ENCODE measurements around the gene NSD2. TPM values are rescaled to one million over a fixed set of nuclear protein-coding genes. Genes with fewer than 3 reads are reported as not detected.
"Not testable (repeated sequence)": the region's sequence is repeated elsewhere in the genome, so short reads cannot be mapped to it uniquely, and the experiment has no call there.

Gene NSD2
- total RNA-seq, 1 donor from 2014 or later, result 60.4 TPM

DNA sequence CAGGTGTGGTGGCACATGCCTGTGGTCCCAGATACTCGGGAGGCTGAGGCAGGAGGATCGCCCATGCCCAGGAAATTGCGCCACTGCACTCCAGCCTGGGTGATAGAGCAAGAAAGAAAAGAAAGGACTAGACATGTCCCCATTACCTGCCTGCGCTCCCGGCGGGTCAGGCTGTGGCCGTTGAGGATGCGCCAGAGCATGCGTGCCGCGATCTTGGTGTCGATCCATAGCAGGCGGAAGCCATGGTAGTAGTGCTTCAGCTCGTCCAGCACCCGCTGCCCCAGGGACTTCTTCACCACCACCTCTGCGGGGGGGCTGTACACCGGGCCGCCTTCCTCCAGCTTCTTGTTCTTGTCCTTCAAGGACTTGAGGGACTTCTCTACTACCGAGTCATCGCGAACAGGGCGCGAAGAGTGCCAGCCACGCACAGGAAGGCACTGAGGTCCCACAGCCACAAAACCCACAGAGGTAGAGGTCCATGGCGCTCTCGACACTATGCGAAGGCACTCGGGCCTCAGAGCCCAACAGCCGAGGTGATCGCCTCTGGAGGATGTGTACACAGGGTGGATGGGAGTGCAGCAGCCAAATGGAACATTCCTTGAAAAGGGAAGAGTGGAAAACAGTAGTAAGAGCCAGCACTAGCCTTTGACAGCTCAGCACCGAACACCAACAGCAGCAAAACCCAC lies 29.8 kb upstream of the NSD2 start:
- intact Hi-C loops (cut with DNase I), result loop anchor here (5.0 kb wide), 1 partner anchor 41 kb away; no protein-coding TSS in a partner anchor
- DNase-seq (ENCODE audit: low spot score), result no peak

DNA sequence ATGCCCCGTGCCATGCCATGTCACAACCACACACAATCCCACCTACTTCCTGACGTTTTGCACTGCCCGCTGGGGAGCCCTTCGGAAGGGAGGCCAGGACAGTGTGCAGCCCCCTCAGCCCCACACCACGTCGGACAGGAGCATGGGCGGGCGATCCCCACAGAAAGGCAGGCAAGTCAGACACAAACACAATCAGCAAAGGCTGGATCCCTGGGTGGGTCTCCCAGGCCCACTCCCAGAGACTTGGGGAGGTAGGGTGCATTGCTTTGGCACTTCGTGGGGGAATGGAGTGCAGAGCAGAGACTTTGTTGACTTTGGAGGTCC lies 29.3 kb upstream of the NSD2 start:
- intact Hi-C loops (cut with DNase I), result loop anchor here (5.0 kb wide), 1 partner anchor 40 kb away; no protein-coding TSS in a partner anchor
- DNase-seq (ENCODE audit: low spot score), result no peak

DNA sequence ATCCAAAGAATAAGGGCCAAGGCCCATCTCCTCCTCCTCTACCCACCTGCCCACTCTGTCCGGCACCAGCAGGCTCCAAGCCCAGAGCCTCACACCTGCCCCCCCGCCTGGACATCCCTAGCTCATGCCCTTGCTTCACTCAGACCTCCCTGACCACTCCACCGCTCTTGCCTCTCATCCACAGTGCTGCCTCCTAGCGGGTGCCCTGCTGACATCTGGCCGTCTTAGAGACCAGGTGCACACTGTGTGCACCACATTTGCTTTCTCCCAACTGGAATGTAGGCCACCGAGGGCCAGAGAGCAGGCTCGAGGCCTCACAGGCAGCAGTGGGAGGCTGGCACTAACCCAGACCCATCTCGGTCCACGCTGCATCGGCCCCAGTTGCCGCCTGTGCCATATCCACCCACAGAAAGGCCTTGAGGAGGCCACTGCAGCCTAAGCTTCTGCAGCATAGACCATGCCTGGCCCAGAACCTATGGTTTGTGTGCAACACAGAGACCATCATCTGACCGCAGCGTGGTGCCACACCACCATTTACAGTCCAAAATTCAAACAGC lies 28.8 kb upstream of the NSD2 start:
- DNase-seq (ENCODE audit: low spot score), result no peak
- intact Hi-C loops (cut with DNase I), result loop anchor here (5.0 kb wide), 1 partner anchor 40 kb away; no protein-coding TSS in a partner anchor

- intact Hi-C loops (cut with DNase I), result loop anchor here (5.0 kb wide), 1 partner anchor 39 kb away; no protein-coding TSS in a partner anchor
- no peak for DNase-seq (ENCODE audit: low spot score)
These were observed 28.2 kb upstream of the NSD2 start for GRCh38 chr4:1842993-1843448.

DNA sequence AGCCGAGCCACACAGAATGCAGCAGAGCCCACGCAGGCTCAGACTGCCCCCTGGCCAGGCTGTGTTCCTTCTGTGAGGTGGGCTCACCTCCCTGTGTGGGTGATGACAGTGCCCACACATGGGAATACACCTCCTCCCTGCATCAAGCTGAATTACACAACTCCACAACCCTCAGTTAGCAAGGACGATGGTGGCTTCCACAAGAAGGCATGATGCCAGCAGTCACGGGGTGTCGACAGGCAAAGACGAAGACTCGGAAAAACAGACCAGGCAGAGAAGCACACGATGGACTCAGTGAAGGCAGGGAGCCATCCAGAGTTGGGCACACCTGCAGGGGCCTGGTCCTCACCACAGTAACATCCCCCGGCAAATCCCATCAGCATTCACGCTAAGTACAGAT lies 27.3 kb upstream of the NSD2 start:
- DNase-seq (ENCODE audit: low spot score), result no peak
- intact Hi-C loops (cut with DNase I), result loop anchor here (5.0 kb wide), 1 partner anchor 38 kb away; no protein-coding TSS in a partner anchor

- intact Hi-C loops (cut with DNase I), result loop anchor here (5.0 kb wide), 1 partner anchor 38 kb away; no protein-coding TSS in a partner anchor
- not testable (repeated sequence) for DNase-seq (ENCODE audit: low spot score)
These were observed 26.6 kb upstream of the NSD2 start for GRCh38 chr4:1844618-1845017.

- intact Hi-C loops (cut with DNase I), result no loop called here
- DNase-seq (ENCODE audit: low spot score), result no peak
These were observed 24.6 kb upstream of the NSD2 start for GRCh38 chr4:1846580-1846979.

DNA sequence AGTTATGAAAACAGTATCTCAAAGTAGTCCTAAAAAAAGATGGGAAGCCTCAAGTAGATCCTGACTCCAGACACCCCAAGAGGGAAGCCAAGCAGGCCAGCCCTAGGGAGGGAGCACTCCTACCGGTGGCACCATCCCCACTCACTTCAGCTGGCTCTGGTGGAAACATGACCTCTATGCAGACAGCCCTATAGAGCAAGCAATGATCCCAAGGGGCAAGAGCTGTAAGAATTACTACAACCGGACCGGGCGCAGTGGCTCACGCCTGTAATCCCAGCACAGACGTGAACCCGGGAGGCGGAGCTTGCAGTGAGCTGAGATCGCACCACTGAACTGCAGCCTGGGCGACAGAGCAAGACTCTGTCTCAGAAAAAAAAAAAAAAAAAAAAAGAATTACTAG lies 20.9 kb upstream of the NSD2 start:
- intact Hi-C loops (cut with DNase I), result no loop called here
- no peak for DNase-seq (ENCODE audit: low spot score)

- intact Hi-C loops (cut with DNase I), result no loop called here
- no peak for DNase-seq (ENCODE audit: low spot score)
These were observed 20.0 kb upstream of the NSD2 start for GRCh38 chr4:1851160-1851559.

- no peak for DNase-seq (ENCODE audit: low spot score)
- intact Hi-C loops (cut with DNase I), result no loop called here
These were observed 19.4 kb upstream of the NSD2 start for GRCh38 chr4:1851575-1852410.

GRCh38 chr4:1852904-1853623 lies 18.1 kb upstream of the NSD2 start:
- no peak for DNase-seq (ENCODE audit: low spot score)
- intact Hi-C loops (cut with DNase I), result no loop called here

DNA sequence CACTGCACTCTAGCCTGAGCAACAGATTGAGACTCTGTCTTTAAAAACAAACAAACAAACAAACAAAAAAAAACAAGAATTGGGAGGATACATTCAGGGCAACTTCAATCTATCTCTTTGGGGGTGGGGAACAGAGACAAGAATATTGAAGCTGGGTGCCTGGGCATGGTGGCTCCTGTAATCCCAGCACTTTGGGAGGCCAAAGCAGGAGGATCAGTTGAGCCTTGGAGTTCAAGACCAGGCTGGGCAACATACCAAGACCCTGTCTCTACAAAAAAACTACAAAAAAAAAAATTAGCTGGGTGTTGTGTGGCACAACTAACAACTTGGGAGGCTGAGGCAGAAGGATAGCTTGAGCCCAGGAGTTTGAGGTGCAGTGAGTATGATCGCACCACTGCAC lies 16.4 kb upstream of the NSD2 start:
- intact Hi-C loops (cut with DNase I), result no loop called here

GRCh38 chr4:1855333-1856070 lies 15.7 kb upstream of the NSD2 start:
- no peak for DNase-seq (ENCODE audit: low spot score)
- intact Hi-C loops (cut with DNase I), result loop anchor here (2.0 kb wide), 1 partner anchor 15 kb away; the partner anchor contains the start of gene NSD2

More for the DNA sequence above, 16.4 kb upstream of the NSD2 start:
- no peak for DNase-seq (ENCODE audit: low spot score)

DNA sequence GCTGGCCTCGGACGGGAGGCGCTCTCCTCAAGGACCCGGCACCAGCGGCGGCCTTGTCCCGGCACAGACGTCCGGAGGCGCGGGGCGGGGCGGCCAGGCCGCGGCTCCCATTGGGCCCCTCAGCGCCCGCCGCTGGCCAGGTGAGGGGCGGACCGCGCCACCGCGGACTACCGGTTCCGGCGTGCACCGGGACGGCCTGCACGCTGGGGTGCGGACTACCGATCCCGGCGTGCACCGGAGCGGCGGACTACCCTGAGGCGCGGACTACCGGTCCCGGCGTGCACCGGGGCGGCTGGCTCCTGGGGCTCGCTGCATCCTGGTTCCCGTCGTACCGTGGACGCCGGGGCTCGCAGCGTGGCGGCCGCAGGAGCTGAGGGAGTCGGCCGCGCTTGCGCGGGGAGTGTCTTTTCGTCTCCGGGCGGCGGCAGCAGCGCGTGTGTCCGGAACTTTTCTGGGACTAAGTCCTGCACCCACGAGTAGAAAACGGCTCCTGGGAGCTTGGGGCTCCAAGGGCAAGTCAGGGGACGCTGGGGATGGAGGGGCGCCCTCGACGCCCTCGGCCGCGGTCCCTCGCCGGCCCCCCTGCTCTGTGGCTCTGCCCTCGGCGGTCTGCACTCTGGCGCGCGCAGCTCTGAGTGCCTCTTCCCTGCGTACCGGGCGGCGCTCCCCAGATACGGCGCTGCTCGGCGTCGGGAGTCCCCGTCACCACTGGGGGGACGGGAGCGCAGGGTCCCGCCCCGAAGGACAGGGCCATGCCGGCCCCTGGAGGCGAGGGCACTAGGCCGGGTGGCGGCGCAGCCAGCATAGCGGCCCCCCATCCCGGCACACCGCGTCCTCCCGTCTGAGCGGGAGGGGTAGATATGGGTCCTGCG lies 14.9 kb upstream of the NSD2 start, which contains the start of gene LETM1:
TSS of gene LETM1 (minus strand) at position 86 of the 872 bp plus-strand sequence. CDS start 206 bp downstream, outside the sequence.
- intact Hi-C loops (cut with DNase I), result loop anchor here (2.0 kb wide), 1 partner anchor 14 kb away; the partner anchor contains the start of gene NSD2
- DNase-seq (ENCODE audit: low spot score), result peak; percentile 97

GRCh38 chr4:1856943-1857699 lies 14.1 kb upstream of the NSD2 start:
- no peak for DNase-seq (ENCODE audit: low spot score)
- intact Hi-C loops (cut with DNase I), result loop anchor here (2.0 kb wide), 1 partner anchor 14 kb away; the partner anchor contains the start of gene NSD2

DNA sequence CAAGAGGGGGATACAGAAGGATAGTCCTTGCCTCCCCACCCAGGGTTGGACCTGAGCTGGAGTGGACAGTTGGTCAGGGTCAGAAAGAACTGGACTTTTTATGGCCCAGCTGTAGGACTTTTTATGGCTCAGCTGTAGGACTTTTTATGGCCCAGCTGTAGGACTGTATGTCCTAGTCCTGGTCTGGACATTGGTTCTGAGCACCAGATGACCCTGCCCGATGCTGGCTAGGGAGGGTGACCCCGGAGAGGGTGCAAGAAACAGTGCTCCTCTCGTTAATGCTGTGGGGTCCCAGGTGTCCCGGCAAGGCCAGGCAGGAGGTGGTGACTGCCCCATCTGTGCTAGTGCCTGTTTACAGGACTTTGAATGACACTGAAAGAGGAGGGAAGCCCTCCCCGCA lies 13.3 kb upstream of the NSD2 start:
- intact Hi-C loops (cut with DNase I), result loop anchor here (2.0 kb wide), 1 partner anchor 13 kb away; the partner anchor contains the start of gene NSD2

GRCh38 chr4:1859389-1859753 lies 11.8 kb upstream of the NSD2 start:
- no peak for DNase-seq (ENCODE audit: low spot score)
- intact Hi-C loops (cut with DNase I), result no loop called here

More for the DNA sequence above, 13.3 kb upstream of the NSD2 start:
- DNase-seq (ENCODE audit: low spot score), result no peak
